K562 (cell line): ENCODE data around the gene FBXO46. TPM values are rescaled to one million over a fixed set of nuclear protein-coding genes. Genes with fewer than 3 reads are reported as not detected.

Experiments used
- polyA plus RNA-seq, 8 experiments: library from polyadenylated mRNA; depleted of rRNA in 4 of 8; stranded (reverse) in 5 of 8; unstranded in 3 of 8; fragments of >200 nt; fragmentation: Nextera tagmentation in 2 of 8; fragmentation: Illumina TruSeq in 1 of 8; extraction: Ambion mirVana in 2 of 8; extraction: Trizol in 1 of 8; gene quantifications; 2 replicates each; pipeline versions ENCODE4 v1.2.1 to v1.2.3, GENCODE V29; 2011 to 2014; ENCODE audit warnings: inconsistent platforms in 1 of 8, missing spikeins in 1 of 8
- total RNA-seq, 7 experiments: library from RNA; depleted of rRNA in 6 of 7; stranded (reverse); fragments of >200 nt in 6 of 7; fragmentation: Illumina TruSeq in 2 of 7; extraction: Trizol in 2 of 7; gene quantifications; 2 replicates each; pipeline versions ENCODE4 v1.2.1 to v1.2.3, GENCODE V29; 2011 to 2021; ENCODE audit warnings: low replicate concordance in 1 of 7
- TF ChIP-seq, protein P1 (sequence below): fragments of 450-650 bp; IDR thresholded peaks from 2 replicates; pipeline ENCODE4 v1.6.1; 2016; ENCODE audit warnings: mild to moderate bottlenecking, moderate library complexity

Gene FBXO46
- total and polyA plus RNA-seq, 9 of the 15 experiments (the other 6 are each of a cell fraction or from before 2014, with no cell fraction given): 1.5 to 36.1 (median 7.3) TPM

DNA sequence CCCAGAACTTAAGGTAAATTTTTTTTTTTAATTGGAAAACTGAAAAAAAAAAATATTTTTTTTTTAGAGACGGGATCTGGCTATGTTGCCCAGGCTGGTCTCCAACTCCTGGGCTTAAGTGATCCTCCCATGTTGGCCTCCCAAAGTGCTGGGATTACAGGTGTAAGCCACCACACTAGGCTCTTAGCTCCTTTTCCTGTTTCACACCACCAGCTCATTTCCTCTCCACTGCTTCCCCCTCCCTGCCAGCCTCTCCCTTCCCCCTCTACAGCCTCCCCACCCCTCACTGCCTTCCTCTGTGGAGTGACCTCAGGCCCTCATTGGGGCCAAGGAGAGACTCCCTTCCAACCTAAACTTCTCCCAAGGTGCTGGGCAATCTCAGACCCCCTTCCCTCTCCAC is 66.9 kb downstream of the FBXO46 start (continued):
- TF ChIP-seq, protein P1, sequence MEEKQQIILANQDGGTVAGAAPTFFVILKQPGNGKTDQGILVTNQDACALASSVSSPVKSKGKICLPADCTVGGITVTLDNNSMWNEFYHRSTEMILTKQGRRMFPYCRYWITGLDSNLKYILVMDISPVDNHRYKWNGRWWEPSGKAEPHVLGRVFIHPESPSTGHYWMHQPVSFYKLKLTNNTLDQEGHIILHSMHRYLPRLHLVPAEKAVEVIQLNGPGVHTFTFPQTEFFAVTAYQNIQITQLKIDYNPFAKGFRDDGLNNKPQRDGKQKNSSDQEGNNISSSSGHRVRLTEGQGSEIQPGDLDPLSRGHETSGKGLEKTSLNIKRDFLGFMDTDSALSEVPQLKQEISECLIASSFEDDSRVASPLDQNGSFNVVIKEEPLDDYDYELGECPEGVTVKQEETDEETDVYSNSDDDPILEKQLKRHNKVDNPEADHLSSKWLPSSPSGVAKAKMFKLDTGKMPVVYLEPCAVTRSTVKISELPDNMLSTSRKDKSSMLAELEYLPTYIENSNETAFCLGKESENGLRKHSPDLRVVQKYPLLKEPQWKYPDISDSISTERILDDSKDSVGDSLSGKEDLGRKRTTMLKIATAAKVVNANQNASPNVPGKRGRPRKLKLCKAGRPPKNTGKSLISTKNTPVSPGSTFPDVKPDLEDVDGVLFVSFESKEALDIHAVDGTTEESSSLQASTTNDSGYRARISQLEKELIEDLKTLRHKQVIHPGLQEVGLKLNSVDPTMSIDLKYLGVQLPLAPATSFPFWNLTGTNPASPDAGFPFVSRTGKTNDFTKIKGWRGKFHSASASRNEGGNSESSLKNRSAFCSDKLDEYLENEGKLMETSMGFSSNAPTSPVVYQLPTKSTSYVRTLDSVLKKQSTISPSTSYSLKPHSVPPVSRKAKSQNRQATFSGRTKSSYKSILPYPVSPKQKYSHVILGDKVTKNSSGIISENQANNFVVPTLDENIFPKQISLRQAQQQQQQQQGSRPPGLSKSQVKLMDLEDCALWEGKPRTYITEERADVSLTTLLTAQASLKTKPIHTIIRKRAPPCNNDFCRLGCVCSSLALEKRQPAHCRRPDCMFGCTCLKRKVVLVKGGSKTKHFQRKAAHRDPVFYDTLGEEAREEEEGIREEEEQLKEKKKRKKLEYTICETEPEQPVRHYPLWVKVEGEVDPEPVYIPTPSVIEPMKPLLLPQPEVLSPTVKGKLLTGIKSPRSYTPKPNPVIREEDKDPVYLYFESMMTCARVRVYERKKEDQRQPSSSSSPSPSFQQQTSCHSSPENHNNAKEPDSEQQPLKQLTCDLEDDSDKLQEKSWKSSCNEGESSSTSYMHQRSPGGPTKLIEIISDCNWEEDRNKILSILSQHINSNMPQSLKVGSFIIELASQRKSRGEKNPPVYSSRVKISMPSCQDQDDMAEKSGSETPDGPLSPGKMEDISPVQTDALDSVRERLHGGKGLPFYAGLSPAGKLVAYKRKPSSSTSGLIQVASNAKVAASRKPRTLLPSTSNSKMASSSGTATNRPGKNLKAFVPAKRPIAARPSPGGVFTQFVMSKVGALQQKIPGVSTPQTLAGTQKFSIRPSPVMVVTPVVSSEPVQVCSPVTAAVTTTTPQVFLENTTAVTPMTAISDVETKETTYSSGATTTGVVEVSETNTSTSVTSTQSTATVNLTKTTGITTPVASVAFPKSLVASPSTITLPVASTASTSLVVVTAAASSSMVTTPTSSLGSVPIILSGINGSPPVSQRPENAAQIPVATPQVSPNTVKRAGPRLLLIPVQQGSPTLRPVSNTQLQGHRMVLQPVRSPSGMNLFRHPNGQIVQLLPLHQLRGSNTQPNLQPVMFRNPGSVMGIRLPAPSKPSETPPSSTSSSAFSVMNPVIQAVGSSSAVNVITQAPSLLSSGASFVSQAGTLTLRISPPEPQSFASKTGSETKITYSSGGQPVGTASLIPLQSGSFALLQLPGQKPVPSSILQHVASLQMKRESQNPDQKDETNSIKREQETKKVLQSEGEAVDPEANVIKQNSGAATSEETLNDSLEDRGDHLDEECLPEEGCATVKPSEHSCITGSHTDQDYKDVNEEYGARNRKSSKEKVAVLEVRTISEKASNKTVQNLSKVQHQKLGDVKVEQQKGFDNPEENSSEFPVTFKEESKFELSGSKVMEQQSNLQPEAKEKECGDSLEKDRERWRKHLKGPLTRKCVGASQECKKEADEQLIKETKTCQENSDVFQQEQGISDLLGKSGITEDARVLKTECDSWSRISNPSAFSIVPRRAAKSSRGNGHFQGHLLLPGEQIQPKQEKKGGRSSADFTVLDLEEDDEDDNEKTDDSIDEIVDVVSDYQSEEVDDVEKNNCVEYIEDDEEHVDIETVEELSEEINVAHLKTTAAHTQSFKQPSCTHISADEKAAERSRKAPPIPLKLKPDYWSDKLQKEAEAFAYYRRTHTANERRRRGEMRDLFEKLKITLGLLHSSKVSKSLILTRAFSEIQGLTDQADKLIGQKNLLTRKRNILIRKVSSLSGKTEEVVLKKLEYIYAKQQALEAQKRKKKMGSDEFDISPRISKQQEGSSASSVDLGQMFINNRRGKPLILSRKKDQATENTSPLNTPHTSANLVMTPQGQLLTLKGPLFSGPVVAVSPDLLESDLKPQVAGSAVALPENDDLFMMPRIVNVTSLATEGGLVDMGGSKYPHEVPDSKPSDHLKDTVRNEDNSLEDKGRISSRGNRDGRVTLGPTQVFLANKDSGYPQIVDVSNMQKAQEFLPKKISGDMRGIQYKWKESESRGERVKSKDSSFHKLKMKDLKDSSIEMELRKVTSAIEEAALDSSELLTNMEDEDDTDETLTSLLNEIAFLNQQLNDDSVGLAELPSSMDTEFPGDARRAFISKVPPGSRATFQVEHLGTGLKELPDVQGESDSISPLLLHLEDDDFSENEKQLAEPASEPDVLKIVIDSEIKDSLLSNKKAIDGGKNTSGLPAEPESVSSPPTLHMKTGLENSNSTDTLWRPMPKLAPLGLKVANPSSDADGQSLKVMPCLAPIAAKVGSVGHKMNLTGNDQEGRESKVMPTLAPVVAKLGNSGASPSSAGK: no peak
